Transverse colon (tissue), 4 donors: Measurements from ENCODE around the gene PROX1. TPM values are rescaled to one million over a fixed set of nuclear protein-coding genes. Genes with fewer than 3 reads are reported as not detected.

ENCODE experiments used
- DNase-seq: peaks from one replicate; pipeline ENCODE4 v3.0.0-alpha.2; 2019
- H3K27ac ChIP-seq, 4 donors: fragments of 200-600 bp; sonication (generic); 2 replicates each; pipeline ENCODE4 v1.5.1; 2016 to 2018; ENCODE audit warnings: inconsistent platforms in 4 of 4
- H3K27me3 ChIP-seq: fragments of 200-600 bp; sonication (generic); 2 replicates; pipeline ENCODE4 v1.5.1; 2017; ENCODE audit warnings: inconsistent platforms
- H3K36me3 ChIP-seq, 4 donors: fragments of 200-600 bp; sonication (generic); 2 replicates each; pipeline ENCODE4 v1.5.1; 2017 to 2019; ENCODE audit warnings: inconsistent platforms in 4 of 4
- H3K4me1 ChIP-seq, 4 donors: fragments of 200-600 bp; sonication (generic); 2 replicates each; pipeline ENCODE4 v1.5.1; 2017 to 2020; ENCODE audit warnings: inconsistent platforms in 4 of 4
- H3K4me3 ChIP-seq, 4 donors: fragments of 200-600 bp; sonication (generic); 1 replicate in 1 of 4; 2 replicates in 3 of 4; pipeline versions ENCODE4 v1.5.1 to v1.6.1; 2017 to 2019; ENCODE audit warnings: inconsistent platforms in 4 of 4
- H3K9me3 ChIP-seq, 2 donors: fragments of 200-600 bp; sonication (generic); 2 replicates each; pipeline ENCODE4 v1.5.1; 2017 to 2019; ENCODE audit warnings: inconsistent platforms in 2 of 2
- EP300 ChIP-seq: sonication (generic); formaldehyde crosslinking; IDR thresholded peaks from one replicate; pipeline ENCODE4 v1.6.1; 2017; ENCODE audit warnings: antibody characterized with exemption, low read depth
- POLR2A ChIP-seq: fragments of 450-650 bp; IDR thresholded peaks from one replicate; pipeline ENCODE4 v1.6.1; 2016; ENCODE audit warnings: antibody characterized with exemption, mild to moderate bottlenecking, moderate library complexity
- POLR2AphosphoS5 ChIP-seq, 3 donors: sonication (generic); formaldehyde crosslinking; IDR thresholded peaks; one replicate each; pipeline ENCODE4 v1.6.1; 2016; ENCODE audit warnings: antibody characterized with exemption in 3 of 3
- WGBS, 2 donors: methylation state at CpG; one replicate each; pipeline ENCODE4 v1.1.5; 2018; ENCODE audit warnings: low coverage in 1 of 2; 5-methylcytosine and 5-hydroxymethylcytosine counted together
- in situ Hi-C, 4 donors: fragments of 200-750 bp; cut with MboI; loops; one replicate each; pipeline versions ENCODE4 v1.15.0 to v1.15.1; 2017; ENCODE audit warnings: low sequenced_read_pairs in 3 of 4, low pct_ligation_motif_present in 1 of 4, low pct_unique_long_range_greater_than_20kb in 1 of 4
- intact Hi-C: fragments of 100-400 bp; cut with DNase I; formaldehyde crosslinking; loops from one replicate; pipeline ENCODE4 v1.15.1; 2023; ENCODE audit warnings: low total_unique reads
- total RNA-seq, 4 donors: library from RNA; depleted of rRNA; stranded (reverse); fragments of >200 nt; gene quantifications; one replicate each; pipeline ENCODE4 v1.1.0, GENCODE V29; 2016
- TF ChIP-seq, protein P1 (sequence below), 5 experiments: fragments of 200-600 bp in 3 of 5; fragments of 450-650 bp in 2 of 5; sonication (generic) in 3 of 5; IDR thresholded peaks; 1 replicate in 2 of 5; 2 replicates in 3 of 5; pipeline ENCODE4 v1.5.1; 2016 to 2017; ENCODE audit warnings: antibody characterized with exemption in 5 of 5, inconsistent platforms in 3 of 5, mild to moderate bottlenecking in 2 of 5, moderate library complexity in 1 of 5

The PROX1 gene
- total RNA-seq, 4 donors from 2014 or later = 3.4 to 16.1 (median 8.0) TPM

DNA sequence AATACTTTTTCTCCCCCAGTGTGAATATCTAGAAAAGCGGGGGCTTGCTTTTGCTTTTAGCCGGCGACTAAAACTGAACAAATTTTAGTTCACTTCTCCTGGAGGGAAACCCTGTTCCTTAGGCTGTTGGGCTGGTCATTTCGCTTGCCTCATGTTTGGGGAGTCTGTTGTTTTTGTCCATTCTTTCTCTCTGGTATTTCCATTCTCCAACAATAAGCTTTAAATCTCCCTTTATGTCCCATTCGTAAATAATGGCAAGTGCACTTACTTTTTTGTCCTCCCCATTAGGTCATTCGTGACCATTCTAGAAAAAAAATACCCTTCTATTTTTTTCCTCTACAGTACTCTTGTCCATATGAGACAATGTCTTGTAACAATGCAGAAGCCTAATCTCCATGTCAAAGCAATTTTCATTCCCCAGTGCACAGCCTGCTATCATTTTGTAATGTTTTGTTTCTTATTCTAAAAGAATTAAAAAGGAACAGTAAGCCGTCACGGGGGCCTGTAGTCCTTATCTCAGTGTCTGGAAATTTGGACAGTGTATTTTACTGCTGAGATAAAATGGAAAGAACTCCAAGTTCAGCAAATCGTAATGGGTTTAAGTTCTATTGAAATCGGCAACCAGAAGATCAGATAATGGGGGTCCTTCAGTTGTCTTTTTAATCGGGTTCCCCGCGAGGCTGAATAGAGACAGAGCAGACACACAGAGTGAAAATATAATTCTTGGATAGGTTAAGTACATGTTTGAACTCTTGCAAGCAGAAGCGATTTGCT, 21.8 kb downstream of the PROX1 start:
- in situ Hi-C loops (no loop called here), intact Hi-C loops (no loop called here)
- Histone ChIP-seq H3K9me3 (no peaks in the 10 kb centered on the region), H3K4me1 (no peaks in the 10 kb centered on the region), H3K27ac (no peak overlapping the region), H3K36me3 (no peaks in the 10 kb centered on the region), H3K27me3 (no peaks in the 10 kb centered on the region), H3K4me3 (no peak overlapping the region)
- no peak for DNase-seq
- WGBS, 2 donors = 81 to 86% methylated on average over 14 of the region's 14 CpGs
- TF ChIP-seq, protein P1, sequence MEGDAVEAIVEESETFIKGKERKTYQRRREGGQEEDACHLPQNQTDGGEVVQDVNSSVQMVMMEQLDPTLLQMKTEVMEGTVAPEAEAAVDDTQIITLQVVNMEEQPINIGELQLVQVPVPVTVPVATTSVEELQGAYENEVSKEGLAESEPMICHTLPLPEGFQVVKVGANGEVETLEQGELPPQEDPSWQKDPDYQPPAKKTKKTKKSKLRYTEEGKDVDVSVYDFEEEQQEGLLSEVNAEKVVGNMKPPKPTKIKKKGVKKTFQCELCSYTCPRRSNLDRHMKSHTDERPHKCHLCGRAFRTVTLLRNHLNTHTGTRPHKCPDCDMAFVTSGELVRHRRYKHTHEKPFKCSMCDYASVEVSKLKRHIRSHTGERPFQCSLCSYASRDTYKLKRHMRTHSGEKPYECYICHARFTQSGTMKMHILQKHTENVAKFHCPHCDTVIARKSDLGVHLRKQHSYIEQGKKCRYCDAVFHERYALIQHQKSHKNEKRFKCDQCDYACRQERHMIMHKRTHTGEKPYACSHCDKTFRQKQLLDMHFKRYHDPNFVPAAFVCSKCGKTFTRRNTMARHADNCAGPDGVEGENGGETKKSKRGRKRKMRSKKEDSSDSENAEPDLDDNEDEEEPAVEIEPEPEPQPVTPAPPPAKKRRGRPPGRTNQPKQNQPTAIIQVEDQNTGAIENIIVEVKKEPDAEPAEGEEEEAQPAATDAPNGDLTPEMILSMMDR (IDR thresholded peaks at IDR 0.05) = no peak
- no peak for TF ChIP-seq EP300
- TF ChIP-seq POLR2A = no peak
- no peak for TF ChIP-seq POLR2AphosphoS5 (IDR thresholded peaks at IDR 0.05)

DNA sequence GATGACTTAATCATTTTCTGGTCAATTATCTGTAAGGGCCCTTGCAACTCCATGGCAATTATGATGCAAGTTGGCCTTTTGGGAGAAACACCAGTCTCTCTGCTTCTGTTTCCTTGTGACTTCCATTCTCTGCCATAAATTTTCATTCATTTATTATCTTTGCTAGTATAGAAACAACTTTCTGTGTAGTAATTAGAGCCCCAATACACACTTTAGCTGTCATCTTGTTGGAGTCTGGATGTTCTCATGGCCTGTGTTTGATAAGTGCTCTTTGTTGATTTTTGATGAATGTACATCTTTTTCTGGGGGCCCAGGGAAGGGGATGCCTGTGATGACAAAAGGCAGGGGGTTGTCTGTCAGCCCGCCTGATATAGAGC, 22.4 kb downstream of the PROX1 start:
- WGBS, 2 donors = 96 to 100% methylated on average over 1 of the region's 1 CpG
- in situ Hi-C loops = no loop called here
- Histone ChIP-seq H3K36me3 (no peaks in the 10 kb centered on the region), H3K4me3 (no peak overlapping the region), H3K9me3 (no peaks in the 10 kb centered on the region), H3K4me1 (no peaks in the 10 kb centered on the region), H3K27me3 (no peaks in the 10 kb centered on the region), H3K27ac (no peak overlapping the region)
- intact Hi-C loops = no loop called here
- DNase-seq = no peak
- TF ChIP-seq, protein P1 (IDR thresholded peaks at IDR 0.05) = no peak
- no peak for TF ChIP-seq POLR2AphosphoS5 (IDR thresholded peaks at IDR 0.05)
- no peak for TF ChIP-seq POLR2A
- TF ChIP-seq EP300 = no peak

DNA sequence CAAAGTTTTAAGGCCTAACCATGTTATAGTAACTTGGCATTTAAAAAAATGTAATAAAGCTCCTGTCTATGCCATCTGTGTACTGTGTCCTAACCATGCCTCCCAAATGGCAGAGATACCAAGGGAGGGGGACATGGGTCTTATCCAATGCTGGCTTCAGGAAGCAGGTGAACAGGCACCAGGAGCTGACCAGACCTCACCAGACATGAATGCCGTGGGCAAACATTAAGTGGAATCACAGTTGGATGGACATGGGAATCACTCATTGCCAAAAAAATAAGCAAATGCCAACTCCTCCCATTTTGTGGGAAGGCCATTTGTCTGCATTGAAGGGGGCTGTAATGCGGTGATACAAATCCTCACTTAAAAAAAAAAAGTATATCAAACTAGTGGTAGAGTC, 22.9 kb downstream of the PROX1 start:
- Histone ChIP-seq H3K36me3 (no peaks in the 10 kb centered on the region), H3K9me3 (no peaks in the 10 kb centered on the region), H3K4me3 (no peak overlapping the region), H3K27ac (no peak overlapping the region), H3K4me1 (no peaks in the 10 kb centered on the region), H3K27me3 (no peaks in the 10 kb centered on the region)
- no peak for DNase-seq
- intact Hi-C loops (no loop called here), in situ Hi-C loops (no loop called here)
- no peak for TF ChIP-seq POLR2A
- TF ChIP-seq, protein P1 (IDR thresholded peaks at IDR 0.05) = no peak
- TF ChIP-seq EP300 = no peak
- TF ChIP-seq POLR2AphosphoS5 (IDR thresholded peaks at IDR 0.05) = no peak
- WGBS, 2 donors = 97 to 100% methylated on average over 2 of the region's 2 CpGs

DNA sequence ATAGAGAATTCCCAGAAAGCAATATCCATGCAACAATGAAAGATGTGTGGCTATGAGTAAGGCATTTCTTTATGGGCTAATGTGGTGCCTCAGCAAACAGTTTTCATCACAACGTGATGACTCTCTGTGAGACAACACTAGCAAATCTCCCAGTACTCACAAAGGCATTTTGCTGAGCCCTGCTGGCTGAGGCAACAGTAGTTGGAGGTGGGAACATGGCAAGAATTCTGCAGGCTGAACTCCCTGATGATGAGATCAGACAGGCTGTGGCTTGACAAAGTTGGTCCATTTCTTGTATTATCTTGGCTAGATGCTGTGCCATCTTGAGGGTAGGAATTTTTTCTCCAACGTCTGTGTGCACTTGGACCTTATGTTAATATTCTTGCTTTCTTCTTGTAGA, 24.6 kb downstream of the PROX1 start:
- TF ChIP-seq EP300 = no peak
- TF ChIP-seq POLR2AphosphoS5 (IDR thresholded peaks at IDR 0.05) = no peak
- TF ChIP-seq, protein P1 (IDR thresholded peaks at IDR 0.05) = no peak
- TF ChIP-seq POLR2A = no peak
- Histone ChIP-seq H3K4me3 (no peak overlapping the region), H3K9me3 (no peaks in the 10 kb centered on the region), H3K4me1 (no peaks in the 10 kb centered on the region), H3K27ac (no peak overlapping the region), H3K36me3 (no peaks in the 10 kb centered on the region), H3K27me3 (no peaks in the 10 kb centered on the region)
- WGBS, 2 donors = 0 to 34% methylated on average over 1 to 2 of the region's 2 CpGs
- intact Hi-C loops (no loop called here), in situ Hi-C loops (no loop called here)
- DNase-seq = no peak
